Prostate gland (tissue), 2 donors: Measurements from ENCODE around the gene CA7. TPM values are rescaled to one million over a fixed set of nuclear protein-coding genes. Genes with fewer than 3 reads are reported as not detected.

Experiments
- DNase-seq: peaks from one replicate; pipeline ENCODE4 v3.0.0-alpha.2; 2019; ENCODE audit warnings: low spot score
- H3K27ac ChIP-seq, 2 donors: fragments of 200-600 bp; sonication (generic); 2 replicates each; pipeline ENCODE4 v1.5.1; 2017 to 2019
- H3K27me3 ChIP-seq: fragments of 200-600 bp; sonication (generic); replicated peaks from 2 replicates; pipeline ENCODE4 v1.5.1; 2019; ENCODE audit not compliant: insufficient read depth
- H3K36me3 ChIP-seq, 2 donors: fragments of 200-600 bp; sonication (generic); 1 replicate in 1 of 2; 2 replicates in 1 of 2; pipeline versions ENCODE4 v1.5.1 to v1.8.1; 2017 to 2019
- H3K4me1 ChIP-seq: fragments of 200-600 bp; sonication (generic); replicated peaks from 2 replicates; pipeline ENCODE4 v1.5.1; 2019
- H3K4me3 ChIP-seq, 2 donors: fragments of 200-600 bp; sonication (generic); 2 replicates each; pipeline ENCODE4 v1.5.1; 2017 to 2019
- H3K9me3 ChIP-seq: fragments of 200-600 bp; sonication (generic); 2 replicates; pipeline ENCODE4 v1.5.1; 2017
- CTCF ChIP-seq, 4 experiments: fragments of 200-600 bp in 2 of 4; fragments of 450-650 bp in 2 of 4; sonication (generic) in 2 of 4; IDR thresholded peaks; 1 replicate in 3 of 4; 2 replicates in 1 of 4; pipeline ENCODE4 v1.5.1; 2016 to 2019; ENCODE audit warnings: antibody characterized with exemption in 4 of 4, mild to moderate bottlenecking in 2 of 4, moderate library complexity in 2 of 4
- POLR2A ChIP-seq: fragments of 450-650 bp; IDR thresholded peaks from one replicate; pipeline ENCODE4 v1.6.1; 2016; ENCODE audit warnings: antibody characterized with exemption, mild to moderate bottlenecking
- POLR2AphosphoS5 ChIP-seq: sonication (generic); formaldehyde crosslinking; IDR thresholded peaks from one replicate; pipeline ENCODE4 v1.6.1; 2017; ENCODE audit warnings: antibody characterized with exemption
- WGBS: methylation state at CpG from one replicate; pipeline ENCODE4 v1.1.5; 2018; 5-methylcytosine and 5-hydroxymethylcytosine counted together
- intact Hi-C: fragments of 100-400 bp; cut with DNase I; formaldehyde crosslinking; loops from one replicate; pipeline ENCODE4 v1.14.2; 2022
- total RNA-seq, 2 donors: library from RNA; depleted of rRNA; stranded (reverse); fragments of >200 nt; gene quantifications; one replicate each; pipeline ENCODE4 v1.1.0, GENCODE V29; 2016

The CA7 gene
- total RNA-seq, 2 donors from 2014 or later, result 1.9 TPM; not detected in 1

GRCh38 chr16:66872943-66873684 is 28.9 kb downstream of the CA7 start:
- H3K9me3 ChIP-seq, result no peaks in the 10 kb centered on the region
- no peaks in the 10 kb centered on the region for H3K36me3 ChIP-seq
- H3K27me3 ChIP-seq, result no peaks in the 10 kb centered on the region
- WGBS, result 4% methylated on average over 36 of the region's 39 CpGs
- peak overlapping the region in 1 of 2 donors; percentile 33 for H3K27ac ChIP-seq
- peak; percentile 74 for DNase-seq
- H3K4me1 ChIP-seq, result no peaks in the 10 kb centered on the region
- H3K4me3 ChIP-seq, result peak overlapping the region; percentile 20 to 22
- intact Hi-C loops, result loop anchor here (2.0 to 5.0 kb wide), 2 partner anchors 41 to 144 kb away; partner anchors contain the start of gene NAE1
- TF ChIP-seq POLR2AphosphoS5 (peak; percentile 64), POLR2A (no peak), CTCF (IDR thresholded peaks at IDR 0.05) (peak; percentile 82 to 93 (median 87))

GRCh38 chr16:66873685-66874055 is 29.5 kb downstream of the CA7 start:
- DNase-seq, result no peak
- H3K4me1 ChIP-seq, result no peaks in the 10 kb centered on the region
- intact Hi-C loops, result loop anchor here (2.0 to 5.0 kb wide), 2 partner anchors 41 to 145 kb away; partner anchors contain the start of gene NAE1
- no peaks in the 10 kb centered on the region for H3K9me3 ChIP-seq
- no peak for TF ChIP-seq POLR2A
- TF ChIP-seq POLR2AphosphoS5, result no peak
- no peak for TF ChIP-seq CTCF (IDR thresholded peaks at IDR 0.05)
- H3K4me3 ChIP-seq, result no peak overlapping the region
- no peaks in the 10 kb centered on the region for H3K36me3 ChIP-seq
- H3K27ac ChIP-seq, result no peak overlapping the region
- no peaks in the 10 kb centered on the region for H3K27me3 ChIP-seq

- no peaks in the 10 kb centered on the region for H3K27me3 ChIP-seq
- intact Hi-C loops, result loop anchor here (5.0 kb wide), 1 partner anchor 42 kb away; the partner anchor contains the start of gene NAE1
- no peak for TF ChIP-seq POLR2AphosphoS5
- TF ChIP-seq CTCF (IDR thresholded peaks at IDR 0.05), result no peak
- TF ChIP-seq POLR2A, result no peak
- H3K27ac ChIP-seq, result no peak overlapping the region
- no peaks in the 10 kb centered on the region for H3K4me1 ChIP-seq
- WGBS, result 53% methylated on average over 1 of the region's 1 CpG
- no peak for DNase-seq
- no peaks in the 10 kb centered on the region for H3K9me3 ChIP-seq
- no peaks in the 10 kb centered on the region for H3K36me3 ChIP-seq
- H3K4me3 ChIP-seq, result no peak overlapping the region
Observed at GRCh38 chr16:66874079-66874775, 30.0 kb downstream of the CA7 start.

- H3K27me3 ChIP-seq, result no peaks in the 10 kb centered on the region
- 71% methylated on average over 5 of the region's 5 CpGs for WGBS
- no peaks in the 10 kb centered on the region for H3K9me3 ChIP-seq
- no peak overlapping the region for H3K27ac ChIP-seq
- H3K4me1 ChIP-seq, result no peaks in the 10 kb centered on the region
- intact Hi-C loops, result no loop called here
- H3K4me3 ChIP-seq, result no peak overlapping the region
- no peaks in the 10 kb centered on the region for H3K36me3 ChIP-seq
- no peak for DNase-seq
- TF ChIP-seq POLR2A (no peak), CTCF (IDR thresholded peaks at IDR 0.05) (no peak), POLR2AphosphoS5 (no peak)
Observed at GRCh38 chr16:66878067-66878466, 33.9 kb downstream of the CA7 start.
